Measurements from ENCODE around the gene GSTK1.

GSTK1 gene

GRCh38 chr7:143296686-143297085, 33.4 kb downstream of the GSTK1 start:
- no peak for DNase-seq (ENCODE audit: low read depth in 2 of 2)

GRCh38 chr7:143299346-143299745, 36.1 kb downstream of the GSTK1 start:
- no peak for DNase-seq (ENCODE audit: low read depth in 2 of 2)

GRCh38 chr7:143299840-143300239, 36.6 kb downstream of the GSTK1 start:
- DNase-seq (ENCODE audit: low read depth in 2 of 2) = peak; percentile 33 to 37

- no peak for DNase-seq (ENCODE audit: low read depth in 2 of 2)
Measured at GRCh38 chr7:143300959-143301935, 38.0 kb downstream of the GSTK1 start.

GRCh38 chr7:143303733-143304132, 40.5 kb downstream of the GSTK1 start:
- no peak for DNase-seq (ENCODE audit: low read depth in 2 of 2)

GRCh38 chr7:143304938-143305337, 41.7 kb downstream of the GSTK1 start:
- DNase-seq (ENCODE audit: low read depth in 2 of 2) = no peak

- peak; percentile 22 to 60 for DNase-seq (ENCODE audit: low read depth in 2 of 2)
Measured at GRCh38 chr7:143305423-143306070, 42.3 kb downstream of the GSTK1 start.

- no peak for DNase-seq (ENCODE audit: low read depth in 2 of 2)
Measured at GRCh38 chr7:143308632-143309031, 45.4 kb downstream of the GSTK1 start.

GRCh38 chr7:143314127-143314526, 50.9 kb downstream of the GSTK1 start:
- DNase-seq (ENCODE audit: low read depth in 2 of 2) = no peak

GRCh38 chr7:143315776-143316175, 52.5 kb downstream of the GSTK1 start, which contains the start of gene CLCN1:
Gene CLCN1 (plus strand): TSS chr7:143316111. CDS start chr7:143316213, 102 bp downstream.
- DNase-seq (ENCODE audit: low read depth in 2 of 2) = no peak

GRCh38 chr7:143316492-143316891, 53.3 kb downstream of the GSTK1 start:
- DNase-seq (ENCODE audit: low read depth in 2 of 2) = no peak

GRCh38 chr7:143318661-143319060, 55.4 kb downstream of the GSTK1 start:
- DNase-seq (ENCODE audit: low read depth in 2 of 2) = no peak
